HepG2 (cell line): ENCODE results near the gene DCDC2C. TPM values are rescaled to one million over a fixed set of nuclear protein-coding genes. Genes with fewer than 3 reads are reported as not detected.

Source experiments
- FLYWCH1 ChIP-seq: sonication (generic); formaldehyde crosslinking; IDR thresholded peaks from 2 replicates; pipeline ENCODE4 v1.8.1; 2023; ENCODE audit warnings: mild to moderate bottlenecking, missing genetic modification reagents
- GPN1 ChIP-seq: sonication (generic); formaldehyde crosslinking; IDR thresholded peaks from 2 replicates; pipeline ENCODE4 v1.5.1; 2020; ENCODE audit warnings: missing genetic modification reagents, borderline replicate concordance
- MIER3 ChIP-seq: IDR thresholded peaks from 2 replicates; pipeline ENCODE4 v1.6.1; 2016; ENCODE audit warnings: missing compliant biosample characterization, borderline replicate concordance
- MNT ChIP-seq: fragments of 450-650 bp; IDR thresholded peaks from 2 replicates; pipeline ENCODE4 v1.6.1; 2016
- NCOA1 ChIP-seq: sonication (generic); formaldehyde crosslinking; IDR thresholded peaks from 2 replicates; pipeline ENCODE4 v1.9.0; 2021; ENCODE audit warnings: missing genetic modification reagents
- RELA ChIP-seq: sonication (generic); formaldehyde crosslinking; IDR thresholded peaks from 2 replicates; pipeline ENCODE4 v1.4.0; 2020; ENCODE audit warnings: missing genetic modification reagents
- TARDBP ChIP-seq: sonication (generic); formaldehyde crosslinking; IDR thresholded peaks from 2 replicates; pipeline ENCODE4 v1.8.0; 2022; ENCODE audit warnings: mild to moderate bottlenecking, missing genetic modification reagents
- TBL1XR1 ChIP-seq: fragments of 150-350 bp; IDR thresholded peaks from 2 replicates; pipeline ENCODE4 v1.6.1; 2014; ENCODE audit warnings: borderline replicate concordance, low read length; ENCODE audit not compliant: partially characterized antibody
- TFAP4 ChIP-seq: sonication (generic); IDR thresholded peaks from 2 replicates; pipeline ENCODE4 v1.6.1; 2016; ENCODE audit warnings: low read depth, borderline replicate concordance
- ZFP1 ChIP-seq: IDR thresholded peaks from 2 replicates; pipeline ENCODE4 v1.6.1; 2016
- ZNF335 ChIP-seq: sonication (generic); formaldehyde crosslinking; IDR thresholded peaks from 2 replicates; pipeline ENCODE4 v1.4.0; 2020; ENCODE audit warnings: missing genetic modification reagents
- ZSCAN22 ChIP-seq: sonication (generic); formaldehyde crosslinking; IDR thresholded peaks from 2 replicates; pipeline ENCODE4 v1.4.0; 2020; ENCODE audit warnings: mild to moderate bottlenecking, missing genetic modification reagents
- polyA plus RNA-seq, 8 experiments: library from polyadenylated mRNA; depleted of rRNA in 3 of 8; stranded (reverse) in 7 of 8; unstranded in 1 of 8; fragments of >200 nt; fragmentation: Illumina TruSeq in 4 of 8; extraction: Trizol in 4 of 8; gene quantifications; 2 replicates each; pipeline versions ENCODE4 v1.2.1 to v1.2.3, GENCODE V29; 2011 to 2016; ENCODE audit warnings: low read depth in 4 of 8, missing spikeins in 1 of 8, mixed read lengths in 1 of 8; ENCODE audit not compliant: insufficient read depth in 1 of 8
- total RNA-seq, 5 experiments: library from RNA; depleted of rRNA; stranded (reverse); fragments of >200 nt; fragmentation: Illumina TruSeq; extraction: Trizol; gene quantifications; 2 replicates each; pipeline ENCODE4 v1.2.3, GENCODE V29; 2016; ENCODE audit warnings: low read depth in 1 of 5
- TF ChIP-seq, protein P1 (sequence below): sonication (generic); formaldehyde crosslinking; IDR thresholded peaks from 2 replicates; pipeline ENCODE4 v1.5.0; 2020; ENCODE audit warnings: mild to moderate bottlenecking, missing genetic modification reagents
- TF ChIP-seq, protein P2 (sequence below): sonication (generic); formaldehyde crosslinking; IDR thresholded peaks from 2 replicates; pipeline ENCODE4 v1.5.1; 2020; ENCODE audit warnings: mild to moderate bottlenecking, missing genetic modification reagents, moderate library complexity
- TF ChIP-seq, protein P3 (sequence below): sonication (generic); formaldehyde crosslinking; IDR thresholded peaks from 2 replicates; pipeline ENCODE4 v1.8.0; 2022; ENCODE audit warnings: missing genetic modification reagents, mild to moderate bottlenecking, borderline replicate concordance
- TF ChIP-seq, protein P4 (sequence below): IDR thresholded peaks from 2 replicates; pipeline ENCODE4 v1.6.1; 2016; ENCODE audit warnings: missing compliant biosample characterization, missing genetic modification reagents, borderline replicate concordance

Gene DCDC2C
- total and polyA plus RNA-seq, 2 of the 13 experiments (the other 11 are each of a cell fraction or from before 2014, with no cell fraction given): not detected

- TF ChIP-seq, protein P1, sequence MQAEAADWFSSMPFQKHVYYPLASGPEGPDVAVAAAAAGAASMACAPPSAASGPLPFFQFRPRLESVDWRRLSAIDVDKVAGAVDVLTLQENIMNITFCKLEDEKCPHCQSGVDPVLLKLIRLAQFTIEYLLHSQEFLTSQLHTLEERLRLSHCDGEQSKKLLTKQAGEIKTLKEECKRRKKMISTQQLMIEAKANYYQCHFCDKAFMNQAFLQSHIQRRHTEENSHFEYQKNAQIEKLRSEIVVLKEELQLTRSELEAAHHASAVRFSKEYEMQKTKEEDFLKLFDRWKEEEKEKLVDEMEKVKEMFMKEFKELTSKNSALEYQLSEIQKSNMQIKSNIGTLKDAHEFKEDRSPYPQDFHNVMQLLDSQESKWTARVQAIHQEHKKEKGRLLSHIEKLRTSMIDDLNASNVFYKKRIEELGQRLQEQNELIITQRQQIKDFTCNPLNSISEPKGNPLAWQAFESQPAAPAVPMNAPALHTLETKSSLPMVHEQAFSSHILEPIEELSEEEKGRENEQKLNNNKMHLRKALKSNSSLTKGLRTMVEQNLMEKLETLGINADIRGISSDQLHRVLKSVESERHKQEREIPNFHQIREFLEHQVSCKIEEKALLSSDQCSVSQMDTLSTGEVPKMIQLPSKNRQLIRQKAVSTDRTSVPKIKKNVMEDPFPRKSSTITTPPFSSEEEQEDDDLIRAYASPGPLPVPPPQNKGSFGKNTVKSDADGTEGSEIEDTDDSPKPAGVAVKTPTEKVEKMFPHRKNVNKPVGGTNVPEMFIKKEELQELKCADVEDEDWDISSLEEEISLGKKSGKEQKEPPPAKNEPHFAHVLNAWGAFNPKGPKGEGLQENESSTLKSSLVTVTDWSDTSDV: no peak
- TF ChIP-seq RELA (CRISPR knock-in tag) (no peak), TFAP4 (peak; percentile 83; the same call in 1 of the 2 replicates), TARDBP (CRISPR knock-in tag) (peak; percentile 15; the same call in 1 of the 2 replicates), GPN1 (CRISPR knock-in tag) (no peak), FLYWCH1 (CRISPR knock-in tag) (no peak), ZFP1 (peak; percentile 41; the same call in 1 of the 2 replicates), TBL1XR1 (peak; percentile 8), ZSCAN22 (no peak), ZNF335 (peak; percentile 19; the same call in 1 of the 2 replicates), MNT (0 out of 2 replicates have a peak, but pooled peaks have one; percentile 21), NCOA1 (CRISPR knock-in tag) (no peak), MIER3 (CRISPR knock-in tag) (0 out of 2 replicates have a peak, but pooled peaks have one; percentile 15)
- TF ChIP-seq, protein P2, sequence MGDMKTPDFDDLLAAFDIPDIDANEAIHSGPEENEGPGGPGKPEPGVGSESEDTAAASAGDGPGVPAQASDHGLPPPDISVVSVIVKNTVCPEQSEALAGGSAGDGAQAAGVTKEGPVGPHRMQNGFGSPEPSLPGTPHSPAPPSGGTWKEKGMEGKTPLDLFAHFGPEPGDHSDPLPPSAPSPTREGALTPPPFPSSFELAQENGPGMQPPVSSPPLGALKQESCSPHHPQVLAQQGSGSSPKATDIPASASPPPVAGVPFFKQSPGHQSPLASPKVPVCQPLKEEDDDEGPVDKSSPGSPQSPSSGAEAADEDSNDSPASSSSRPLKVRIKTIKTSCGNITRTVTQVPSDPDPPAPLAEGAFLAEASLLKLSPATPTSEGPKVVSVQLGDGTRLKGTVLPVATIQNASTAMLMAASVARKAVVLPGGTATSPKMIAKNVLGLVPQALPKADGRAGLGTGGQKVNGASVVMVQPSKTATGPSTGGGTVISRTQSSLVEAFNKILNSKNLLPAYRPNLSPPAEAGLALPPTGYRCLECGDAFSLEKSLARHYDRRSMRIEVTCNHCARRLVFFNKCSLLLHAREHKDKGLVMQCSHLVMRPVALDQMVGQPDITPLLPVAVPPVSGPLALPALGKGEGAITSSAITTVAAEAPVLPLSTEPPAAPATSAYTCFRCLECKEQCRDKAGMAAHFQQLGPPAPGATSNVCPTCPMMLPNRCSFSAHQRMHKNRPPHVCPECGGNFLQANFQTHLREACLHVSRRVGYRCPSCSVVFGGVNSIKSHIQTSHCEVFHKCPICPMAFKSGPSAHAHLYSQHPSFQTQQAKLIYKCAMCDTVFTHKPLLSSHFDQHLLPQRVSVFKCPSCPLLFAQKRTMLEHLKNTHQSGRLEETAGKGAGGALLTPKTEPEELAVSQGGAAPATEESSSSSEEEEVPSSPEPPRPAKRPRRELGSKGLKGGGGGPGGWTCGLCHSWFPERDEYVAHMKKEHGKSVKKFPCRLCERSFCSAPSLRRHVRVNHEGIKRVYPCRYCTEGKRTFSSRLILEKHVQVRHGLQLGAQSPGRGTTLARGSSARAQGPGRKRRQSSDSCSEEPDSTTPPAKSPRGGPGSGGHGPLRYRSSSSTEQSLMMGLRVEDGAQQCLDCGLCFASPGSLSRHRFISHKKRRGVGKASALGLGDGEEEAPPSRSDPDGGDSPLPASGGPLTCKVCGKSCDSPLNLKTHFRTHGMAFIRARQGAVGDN (CRISPR knock-in tag): peak; percentile 89
- TF ChIP-seq, protein P3, sequence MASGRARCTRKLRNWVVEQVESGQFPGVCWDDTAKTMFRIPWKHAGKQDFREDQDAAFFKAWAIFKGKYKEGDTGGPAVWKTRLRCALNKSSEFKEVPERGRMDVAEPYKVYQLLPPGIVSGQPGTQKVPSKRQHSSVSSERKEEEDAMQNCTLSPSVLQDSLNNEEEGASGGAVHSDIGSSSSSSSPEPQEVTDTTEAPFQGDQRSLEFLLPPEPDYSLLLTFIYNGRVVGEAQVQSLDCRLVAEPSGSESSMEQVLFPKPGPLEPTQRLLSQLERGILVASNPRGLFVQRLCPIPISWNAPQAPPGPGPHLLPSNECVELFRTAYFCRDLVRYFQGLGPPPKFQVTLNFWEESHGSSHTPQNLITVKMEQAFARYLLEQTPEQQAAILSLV: 0 out of 2 replicates have a peak, but pooled peaks have one; percentile 30
- TF ChIP-seq, protein P4, sequence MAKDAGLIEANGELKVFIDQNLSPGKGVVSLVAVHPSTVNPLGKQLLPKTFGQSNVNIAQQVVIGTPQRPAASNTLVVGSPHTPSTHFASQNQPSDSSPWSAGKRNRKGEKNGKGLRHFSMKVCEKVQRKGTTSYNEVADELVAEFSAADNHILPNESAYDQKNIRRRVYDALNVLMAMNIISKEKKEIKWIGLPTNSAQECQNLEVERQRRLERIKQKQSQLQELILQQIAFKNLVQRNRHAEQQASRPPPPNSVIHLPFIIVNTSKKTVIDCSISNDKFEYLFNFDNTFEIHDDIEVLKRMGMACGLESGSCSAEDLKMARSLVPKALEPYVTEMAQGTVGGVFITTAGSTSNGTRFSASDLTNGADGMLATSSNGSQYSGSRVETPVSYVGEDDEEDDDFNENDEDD: peak; percentile 31; the same call in 1 of the 2 replicates
These were observed 46.3 kb upstream of the DCDC2C start (continued) for GRCh38 chr2:3656762-3657721.
